ENCODE data around the gene TPP2.

TPP2 gene

DNA sequence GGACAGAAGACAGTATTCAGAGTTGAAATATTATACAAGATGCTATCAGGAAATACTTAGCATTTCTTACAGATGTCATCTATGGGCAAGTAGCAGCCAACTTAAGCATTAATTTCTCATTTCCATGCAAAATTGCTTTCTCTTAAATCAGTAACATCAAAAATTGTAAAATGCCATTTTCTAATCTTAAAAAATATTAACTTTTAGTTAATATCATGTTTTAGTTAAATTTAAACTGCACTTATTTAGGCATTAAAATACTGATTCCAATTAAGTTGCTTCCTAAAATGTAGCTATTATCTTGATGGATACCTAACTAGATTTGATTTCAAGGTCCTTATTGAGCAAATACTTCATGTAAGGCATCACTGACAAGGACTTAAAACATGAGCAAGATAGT is 70.2 kb downstream of the TPP2 start:
- DNase-seq (ENCODE audit: low read depth), result no peak
- TF ChIP-seq, protein P1, sequence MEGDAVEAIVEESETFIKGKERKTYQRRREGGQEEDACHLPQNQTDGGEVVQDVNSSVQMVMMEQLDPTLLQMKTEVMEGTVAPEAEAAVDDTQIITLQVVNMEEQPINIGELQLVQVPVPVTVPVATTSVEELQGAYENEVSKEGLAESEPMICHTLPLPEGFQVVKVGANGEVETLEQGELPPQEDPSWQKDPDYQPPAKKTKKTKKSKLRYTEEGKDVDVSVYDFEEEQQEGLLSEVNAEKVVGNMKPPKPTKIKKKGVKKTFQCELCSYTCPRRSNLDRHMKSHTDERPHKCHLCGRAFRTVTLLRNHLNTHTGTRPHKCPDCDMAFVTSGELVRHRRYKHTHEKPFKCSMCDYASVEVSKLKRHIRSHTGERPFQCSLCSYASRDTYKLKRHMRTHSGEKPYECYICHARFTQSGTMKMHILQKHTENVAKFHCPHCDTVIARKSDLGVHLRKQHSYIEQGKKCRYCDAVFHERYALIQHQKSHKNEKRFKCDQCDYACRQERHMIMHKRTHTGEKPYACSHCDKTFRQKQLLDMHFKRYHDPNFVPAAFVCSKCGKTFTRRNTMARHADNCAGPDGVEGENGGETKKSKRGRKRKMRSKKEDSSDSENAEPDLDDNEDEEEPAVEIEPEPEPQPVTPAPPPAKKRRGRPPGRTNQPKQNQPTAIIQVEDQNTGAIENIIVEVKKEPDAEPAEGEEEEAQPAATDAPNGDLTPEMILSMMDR (conservative IDR thresholded peaks at IDR 0.05; ENCODE audit: low read depth, low read length), result no peak
- no peak overlapping the region for H3K4me3 ChIP-seq (ENCODE audit: low read length)

DNA sequence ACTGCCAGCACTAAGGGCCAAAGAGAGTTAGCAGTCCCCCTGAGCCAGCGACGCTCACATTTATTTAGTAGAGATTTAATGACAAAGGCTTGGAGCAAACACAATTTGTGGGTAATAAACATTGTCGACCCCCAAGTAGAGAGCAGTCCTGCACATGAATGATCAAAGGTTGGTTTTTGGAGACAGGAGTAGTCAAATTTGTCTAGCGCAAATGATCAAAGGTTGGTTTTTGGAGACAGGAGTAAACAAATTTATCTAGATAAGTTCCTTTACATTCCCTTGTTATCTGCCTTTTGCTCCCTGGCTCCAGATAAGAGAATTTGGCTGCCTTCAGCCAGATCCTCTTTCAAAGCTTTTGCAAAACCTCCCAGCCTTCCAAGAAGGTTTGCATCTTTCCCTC is 71.1 kb downstream of the TPP2 start:
- TF ChIP-seq, protein P1 (conservative IDR thresholded peaks at IDR 0.05; ENCODE audit: low read depth, low read length), result no peak
- no peak overlapping the region for H3K4me3 ChIP-seq (ENCODE audit: low read length)
- DNase-seq (ENCODE audit: low read depth), result no peak

DNA sequence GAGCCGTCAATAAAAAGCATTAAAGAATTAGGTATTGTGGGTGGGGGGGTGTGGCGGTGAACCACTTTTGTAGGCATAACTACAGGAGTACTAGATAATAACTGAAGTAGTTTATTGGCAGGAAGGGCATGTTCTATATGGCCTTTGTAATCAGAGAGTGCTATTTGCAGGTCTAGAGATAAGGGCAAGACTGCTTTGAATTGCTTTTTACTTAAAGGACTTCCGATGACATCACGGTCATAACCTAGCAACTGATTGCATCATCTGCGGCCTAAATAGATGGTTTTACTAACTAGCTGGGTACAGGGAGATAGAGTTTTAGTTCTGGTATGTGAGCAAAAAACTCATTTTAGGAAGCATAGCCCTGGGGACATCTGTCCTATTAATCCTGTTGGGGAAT is 73.3 kb downstream of the TPP2 start:
- DNase-seq (ENCODE audit: low read depth), result no peak
- TF ChIP-seq, protein P1 (conservative IDR thresholded peaks at IDR 0.05; ENCODE audit: low read depth, low read length), result no peak
- no peak overlapping the region for H3K4me3 ChIP-seq (ENCODE audit: low read length)

DNA sequence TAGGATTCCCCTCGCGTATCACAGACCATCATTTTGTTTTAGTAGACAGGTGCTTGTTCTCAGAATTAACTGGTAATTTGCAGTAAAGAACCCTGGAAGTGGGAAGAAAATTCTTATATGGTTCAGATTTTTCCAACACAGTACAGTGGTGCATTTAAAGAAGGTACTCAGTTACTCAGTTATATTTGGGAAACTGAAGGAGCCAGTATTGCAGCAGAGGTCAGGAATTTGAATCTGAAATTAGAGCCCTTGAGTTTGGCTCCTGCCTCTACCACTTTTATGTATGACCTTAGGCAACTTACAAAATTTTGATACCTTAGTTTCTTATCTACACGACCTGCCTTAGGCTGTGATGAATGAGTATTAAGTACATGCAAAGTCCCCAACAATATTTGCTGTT is 78.3 kb downstream of the TPP2 start:
- TF ChIP-seq, protein P1 (conservative IDR thresholded peaks at IDR 0.05; ENCODE audit: low read depth, low read length), result no peak
- H3K4me3 ChIP-seq (ENCODE audit: low read length), result no peak overlapping the region
- no peak for DNase-seq (ENCODE audit: low read depth)

DNA sequence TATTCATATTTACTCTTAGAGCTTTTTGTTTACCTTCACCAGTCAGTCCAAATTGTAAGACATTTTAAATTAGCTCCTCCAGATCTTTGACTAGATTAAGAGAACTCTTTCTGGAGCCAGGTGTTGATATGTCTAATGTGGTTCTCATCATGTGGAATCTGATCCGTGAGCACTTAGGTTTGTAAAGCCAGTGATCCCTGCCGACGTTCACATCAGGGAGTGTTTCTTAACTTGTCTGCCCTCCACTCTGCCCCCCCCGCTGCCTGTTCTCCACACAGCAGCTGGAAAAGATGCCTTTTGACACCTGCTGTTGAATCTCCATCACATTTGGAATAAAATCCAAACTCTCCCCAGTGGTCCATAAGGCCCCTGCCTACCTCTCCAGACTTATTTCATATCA is 80.3 kb downstream of the TPP2 start:
- TF ChIP-seq, protein P1 (conservative IDR thresholded peaks at IDR 0.05; ENCODE audit: low read depth, low read length), result no peak
- no peak for DNase-seq (ENCODE audit: low read depth)
- H3K4me3 ChIP-seq (ENCODE audit: low read length), result no peak overlapping the region

DNA sequence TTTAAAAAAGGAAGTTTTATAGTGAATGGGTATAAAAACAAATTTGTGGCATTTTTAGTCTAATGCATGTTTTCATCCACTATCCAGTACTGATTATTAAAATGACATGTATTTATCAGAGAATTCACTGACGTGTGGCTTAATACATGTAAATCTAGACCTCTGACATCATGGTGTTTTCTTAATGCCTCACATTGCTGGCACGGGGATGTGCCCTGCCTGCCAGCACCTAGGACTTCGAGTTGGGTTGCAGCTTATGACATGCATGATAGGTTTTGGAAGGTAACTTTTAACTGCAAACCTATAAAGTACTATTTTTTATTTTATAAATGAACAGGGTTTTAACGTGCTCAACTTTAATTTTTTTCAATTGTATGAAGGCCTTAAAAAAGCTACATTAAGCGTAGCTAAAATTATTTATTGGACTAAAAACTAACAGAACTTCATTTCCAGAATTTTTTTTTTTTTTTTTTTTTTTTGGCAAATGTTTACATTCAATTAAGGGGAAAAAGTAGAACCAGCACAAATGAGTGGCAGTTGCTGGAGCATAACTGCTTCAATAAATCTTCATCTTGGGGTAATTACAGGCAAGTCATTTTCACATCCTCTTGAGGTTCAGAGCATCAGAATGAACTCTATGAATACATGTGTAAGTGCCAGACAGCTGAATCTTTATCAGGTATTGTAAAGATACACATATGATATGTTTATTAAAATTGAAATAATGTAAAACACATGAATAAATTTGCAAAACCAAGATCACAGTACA is 81.7 kb downstream of the TPP2 start:
- no peak overlapping the region for H3K4me3 ChIP-seq (ENCODE audit: low read length)

More for the DNA sequence above, 81.7 kb downstream of the TPP2 start:
- TF ChIP-seq, protein P1 (conservative IDR thresholded peaks at IDR 0.05; ENCODE audit: low read depth, low read length), result no peak
- no peak for DNase-seq (ENCODE audit: low read depth)

Measured in retinal pigment epithelial cell (primary cell).